ENCODE results near the gene TJAP1.

TJAP1 gene

GRCh38 chr6:43434943-43435342, 42.4 kb upstream of the TJAP1 start:
- H3K27ac ChIP-seq (replicated peaks), result no peak overlapping the region
- H3K27me3 ChIP-seq (ENCODE audit: insufficient read depth, poor library complexity, severe bottlenecking), result no peaks in the 10 kb centered on the region
- no peak for DNase-seq (ENCODE audit: low read depth in 1 of 2, low spot score in 1 of 2)
- TF ChIP-seq POLR2AphosphoS5 (IDR thresholded peaks at IDR 0.05; ENCODE audit: low read depth), result no peak
- TF ChIP-seq, protein P1, sequence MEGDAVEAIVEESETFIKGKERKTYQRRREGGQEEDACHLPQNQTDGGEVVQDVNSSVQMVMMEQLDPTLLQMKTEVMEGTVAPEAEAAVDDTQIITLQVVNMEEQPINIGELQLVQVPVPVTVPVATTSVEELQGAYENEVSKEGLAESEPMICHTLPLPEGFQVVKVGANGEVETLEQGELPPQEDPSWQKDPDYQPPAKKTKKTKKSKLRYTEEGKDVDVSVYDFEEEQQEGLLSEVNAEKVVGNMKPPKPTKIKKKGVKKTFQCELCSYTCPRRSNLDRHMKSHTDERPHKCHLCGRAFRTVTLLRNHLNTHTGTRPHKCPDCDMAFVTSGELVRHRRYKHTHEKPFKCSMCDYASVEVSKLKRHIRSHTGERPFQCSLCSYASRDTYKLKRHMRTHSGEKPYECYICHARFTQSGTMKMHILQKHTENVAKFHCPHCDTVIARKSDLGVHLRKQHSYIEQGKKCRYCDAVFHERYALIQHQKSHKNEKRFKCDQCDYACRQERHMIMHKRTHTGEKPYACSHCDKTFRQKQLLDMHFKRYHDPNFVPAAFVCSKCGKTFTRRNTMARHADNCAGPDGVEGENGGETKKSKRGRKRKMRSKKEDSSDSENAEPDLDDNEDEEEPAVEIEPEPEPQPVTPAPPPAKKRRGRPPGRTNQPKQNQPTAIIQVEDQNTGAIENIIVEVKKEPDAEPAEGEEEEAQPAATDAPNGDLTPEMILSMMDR (IDR thresholded peaks at IDR 0.05; ENCODE audit: insufficient read depth, low read length), result no peak
- no peak for TF ChIP-seq REST (IDR thresholded peaks at IDR 0.05; ENCODE audit: insufficient replicate concordance, low read depth)
- TF ChIP-seq SPI1 (IDR thresholded peaks at IDR 0.05; ENCODE audit: borderline replicate concordance, low read depth), result no peak
- TF ChIP-seq GABPA (IDR thresholded peaks at IDR 0.05; ENCODE audit: low read depth), result no peak
- no peak overlapping the region for H3K4me3 ChIP-seq (replicated peaks; ENCODE audit: insufficient read depth, low read length)

DNA sequence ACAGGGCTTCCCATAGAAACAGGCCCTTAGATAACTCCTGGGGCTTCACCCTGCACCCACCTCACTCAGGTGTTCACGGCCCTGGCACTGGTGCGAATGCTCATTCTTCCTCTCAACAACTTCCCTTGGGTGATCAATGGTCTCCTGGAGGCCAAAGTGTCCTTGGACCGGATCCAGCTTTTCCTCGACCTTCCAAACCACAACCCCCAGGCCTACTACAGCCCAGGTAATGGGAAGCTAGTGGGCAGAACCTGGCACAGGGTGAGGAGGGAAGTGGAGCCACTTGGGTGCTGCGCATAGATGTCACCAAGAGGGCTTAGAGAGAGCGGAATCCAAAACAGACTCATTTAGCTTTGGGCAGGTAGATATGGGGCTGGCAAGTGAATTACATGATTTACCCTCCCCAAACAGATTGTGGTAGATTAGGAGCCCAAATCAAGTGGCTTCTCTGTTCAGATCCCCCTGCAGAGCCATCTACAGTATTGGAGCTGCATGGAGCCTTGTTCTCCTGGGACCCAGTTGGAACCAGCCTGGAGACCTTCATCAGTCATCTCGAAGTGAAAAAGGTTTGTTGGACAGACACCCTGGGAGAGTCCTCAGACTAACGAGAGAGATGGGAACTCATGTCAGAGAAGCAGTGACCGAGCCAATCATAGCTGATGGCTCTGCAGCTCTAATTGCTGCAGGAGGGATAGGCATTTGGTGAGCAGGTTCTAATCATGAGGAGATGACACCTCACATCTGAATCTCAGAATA, 41.5 kb upstream of the TJAP1 start:
- DNase-seq (ENCODE audit: low read depth in 1 of 2, low spot score in 1 of 2), result no peak
- TF ChIP-seq POLR2AphosphoS5 (IDR thresholded peaks at IDR 0.05; ENCODE audit: low read depth) (no peak), GABPA (IDR thresholded peaks at IDR 0.05; ENCODE audit: low read depth) (no peak), SPI1 (IDR thresholded peaks at IDR 0.05; ENCODE audit: borderline replicate concordance, low read depth) (no peak), REST (IDR thresholded peaks at IDR 0.05; ENCODE audit: insufficient replicate concordance, low read depth) (no peak)
- TF ChIP-seq, protein P1 (IDR thresholded peaks at IDR 0.05; ENCODE audit: insufficient read depth, low read length), result no peak
- H3K27ac ChIP-seq (replicated peaks), result no peak overlapping the region

GRCh38 chr6:43436577-43437282, 40.6 kb upstream of the TJAP1 start:
- no peak for TF ChIP-seq SPI1 (IDR thresholded peaks at IDR 0.05; ENCODE audit: borderline replicate concordance, low read depth)
- no peak for DNase-seq (ENCODE audit: low read depth in 1 of 2, low spot score in 1 of 2)
- H3K27me3 ChIP-seq (ENCODE audit: insufficient read depth, poor library complexity, severe bottlenecking), result no peaks in the 10 kb centered on the region
- no peak overlapping the region for H3K27ac ChIP-seq (replicated peaks)
- H3K4me3 ChIP-seq (replicated peaks; ENCODE audit: insufficient read depth, low read length), result no peak overlapping the region

More for the DNA sequence above, 41.5 kb upstream of the TJAP1 start:
- H3K4me3 ChIP-seq (replicated peaks; ENCODE audit: insufficient read depth, low read length), result no peak overlapping the region
- no peaks in the 10 kb centered on the region for H3K27me3 ChIP-seq (ENCODE audit: insufficient read depth, poor library complexity, severe bottlenecking)

- DNase-seq (ENCODE audit: low read depth in 1 of 2, low spot score in 1 of 2), result no peak
- Histone ChIP-seq H3K4me3 (replicated peaks; ENCODE audit: insufficient read depth, low read length) (no peak overlapping the region), H3K27ac (replicated peaks) (no peak overlapping the region), H3K27me3 (ENCODE audit: insufficient read depth, poor library complexity, severe bottlenecking) (no peaks in the 10 kb centered on the region)
- TF ChIP-seq SPI1 (IDR thresholded peaks at IDR 0.05; ENCODE audit: borderline replicate concordance, low read depth), result no peak
- no peak for TF ChIP-seq GABPA (IDR thresholded peaks at IDR 0.05; ENCODE audit: low read depth)
- TF ChIP-seq POLR2AphosphoS5 (IDR thresholded peaks at IDR 0.05; ENCODE audit: low read depth), result no peak
- no peak for TF ChIP-seq REST (IDR thresholded peaks at IDR 0.05; ENCODE audit: insufficient replicate concordance, low read depth)
- TF ChIP-seq, protein P1 (IDR thresholded peaks at IDR 0.05; ENCODE audit: insufficient read depth, low read length), result no peak
These were observed 39.7 kb upstream of the TJAP1 start for GRCh38 chr6:43437700-43438099.

Data from HL-60 (cell line).